GM21619 (cell line): ENCODE measurements around the gene KRTAP10-11.
"Not testable (repeated sequence)": the region's sequence is repeated elsewhere in the genome, so short reads cannot be mapped to it uniquely, and the experiment has no call there.

Experiments used
- ATAC-seq: cut with Tn5 transposase; IDR thresholded peaks from one replicate; pipeline ENCODE4 v1.9.1; 2021; ENCODE audit not compliant: unreplicated experiment

KRTAP10-11 gene, protein sequence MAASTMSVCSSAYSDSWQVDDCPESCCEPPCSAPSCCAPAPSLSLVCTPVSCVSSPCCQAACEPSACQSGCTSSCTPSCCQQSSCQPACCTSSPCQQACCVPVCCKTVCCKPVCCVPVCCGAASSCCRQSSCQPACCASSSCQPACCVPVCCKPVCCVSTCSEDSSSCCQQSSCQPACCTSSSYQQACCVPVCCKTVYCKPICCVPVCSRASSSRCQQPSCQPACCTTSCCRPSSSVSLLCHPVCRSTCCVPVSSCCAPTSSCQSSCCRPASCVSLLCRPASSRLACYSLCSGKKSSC

DNA sequence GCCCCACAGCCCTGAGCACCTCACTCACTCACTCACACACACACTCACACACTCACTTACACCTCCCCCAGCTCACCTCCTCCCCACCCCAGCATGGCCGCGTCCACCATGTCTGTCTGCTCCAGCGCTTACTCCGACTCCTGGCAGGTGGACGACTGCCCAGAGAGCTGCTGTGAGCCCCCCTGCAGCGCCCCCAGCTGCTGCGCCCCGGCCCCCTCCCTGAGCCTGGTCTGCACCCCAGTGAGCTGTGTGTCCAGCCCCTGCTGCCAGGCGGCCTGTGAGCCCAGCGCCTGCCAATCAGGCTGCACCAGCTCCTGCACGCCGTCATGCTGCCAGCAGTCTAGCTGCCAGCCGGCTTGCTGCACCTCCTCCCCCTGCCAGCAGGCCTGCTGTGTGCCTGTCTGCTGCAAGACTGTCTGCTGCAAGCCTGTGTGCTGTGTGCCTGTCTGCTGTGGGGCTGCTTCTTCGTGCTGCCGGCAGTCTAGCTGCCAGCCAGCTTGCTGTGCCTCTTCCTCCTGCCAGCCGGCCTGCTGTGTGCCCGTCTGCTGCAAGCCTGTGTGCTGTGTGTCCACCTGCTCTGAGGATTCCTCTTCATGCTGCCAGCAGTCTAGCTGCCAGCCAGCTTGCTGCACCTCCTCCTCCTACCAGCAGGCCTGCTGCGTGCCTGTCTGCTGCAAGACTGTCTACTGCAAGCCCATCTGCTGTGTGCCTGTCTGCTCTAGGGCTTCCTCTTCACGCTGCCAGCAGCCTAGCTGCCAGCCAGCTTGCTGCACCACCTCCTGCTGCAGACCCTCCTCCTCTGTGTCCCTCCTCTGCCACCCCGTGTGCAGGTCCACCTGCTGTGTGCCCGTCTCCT, at the start of gene KRTAP10-11:
KRTAP10-11 (plus strand) TSS at position 49 of the 856 bp plus-strand sequence; CDS start at position 94, 45 bp downstream.
- ATAC-seq, result not testable (repeated sequence)

- no peak for ATAC-seq
Measured at GRCh38 chr21:44598061-44598460, 48.2 kb upstream of the KRTAP10-11 start.

- ATAC-seq, result no peak
Measured at GRCh38 chr21:44599264-44600029, 46.8 kb upstream of the KRTAP10-11 start.

GRCh38 chr21:44600118-44600978, 45.9 kb upstream of the KRTAP10-11 start, which contains the start of gene KRTAP10-7:
Gene KRTAP10-7, plus strand, starts transcription at chr21:44600597. Its CDS starts 25 bp downstream, at chr21:44600622.
- not testable (repeated sequence) for ATAC-seq

DNA sequence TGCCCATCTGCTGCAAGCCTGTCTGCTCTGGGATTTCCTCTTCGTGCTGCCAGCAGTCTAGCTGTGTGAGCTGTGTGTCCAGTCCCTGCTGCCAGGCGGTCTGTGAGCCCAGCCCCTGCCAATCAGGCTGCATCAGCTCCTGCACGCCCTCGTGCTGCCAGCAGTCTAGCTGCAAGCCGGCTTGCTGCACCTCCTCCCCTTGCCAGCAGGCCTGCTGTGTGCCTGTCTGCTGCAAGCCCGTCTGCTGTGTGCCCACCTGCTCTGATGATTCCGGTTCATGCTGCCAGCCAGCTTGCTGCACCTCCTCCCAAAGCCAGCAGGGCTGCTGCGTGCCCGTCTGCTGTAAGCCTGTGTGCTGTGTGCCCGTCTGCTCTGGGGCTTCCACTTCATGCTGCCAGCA, 45.1 kb upstream of the KRTAP10-11 start:
- ATAC-seq, result not testable (repeated sequence)

GRCh38 chr21:44601596-44602462, 44.4 kb upstream of the KRTAP10-11 start:
- ATAC-seq, result no peak

GRCh38 chr21:44602463-44602850, 43.8 kb upstream of the KRTAP10-11 start:
- ATAC-seq, result no peak

DNA sequence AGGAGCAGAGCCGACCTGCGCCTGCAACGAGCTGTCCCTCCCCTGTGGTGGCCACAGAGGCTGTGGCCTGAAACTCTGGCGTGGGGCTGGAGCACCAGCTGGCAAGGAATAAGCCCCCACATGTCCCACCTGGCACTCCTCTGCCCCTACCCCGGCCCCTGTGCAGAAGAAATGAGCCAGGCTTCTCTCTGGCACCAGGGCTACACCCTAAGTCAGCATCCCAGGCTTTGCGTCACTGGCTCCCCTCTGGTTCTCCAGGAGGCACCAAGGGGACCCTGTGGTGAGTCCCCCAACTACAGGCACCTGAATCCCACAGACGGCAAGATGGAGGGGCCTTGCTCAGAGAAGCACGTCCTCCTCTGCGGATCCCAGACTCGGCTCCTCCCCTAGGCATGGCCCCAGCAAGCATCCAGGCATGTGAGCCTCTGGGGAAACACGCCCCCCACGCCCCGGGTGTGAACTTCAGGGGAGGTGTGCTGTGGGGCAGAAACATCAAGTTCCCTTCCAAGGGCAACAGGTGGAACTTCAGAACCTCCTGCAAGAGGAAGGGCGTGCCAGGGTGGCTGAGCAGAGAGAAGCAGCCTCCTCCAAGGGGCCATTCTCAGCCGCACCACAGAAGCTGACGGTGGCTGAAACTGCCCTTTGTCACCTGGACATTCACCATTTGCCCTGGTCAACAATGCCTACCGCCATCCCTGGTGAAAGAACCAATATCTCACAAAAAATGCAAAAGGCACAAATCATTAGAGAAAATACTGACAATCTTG, 42.9 kb upstream of the KRTAP10-11 start:
- ATAC-seq, result no peak

GRCh38 chr21:44603911-44604310, 42.3 kb upstream of the KRTAP10-11 start:
- ATAC-seq, result no peak

GRCh38 chr21:44606495-44606894, 39.7 kb upstream of the KRTAP10-11 start:
- no peak for ATAC-seq

DNA sequence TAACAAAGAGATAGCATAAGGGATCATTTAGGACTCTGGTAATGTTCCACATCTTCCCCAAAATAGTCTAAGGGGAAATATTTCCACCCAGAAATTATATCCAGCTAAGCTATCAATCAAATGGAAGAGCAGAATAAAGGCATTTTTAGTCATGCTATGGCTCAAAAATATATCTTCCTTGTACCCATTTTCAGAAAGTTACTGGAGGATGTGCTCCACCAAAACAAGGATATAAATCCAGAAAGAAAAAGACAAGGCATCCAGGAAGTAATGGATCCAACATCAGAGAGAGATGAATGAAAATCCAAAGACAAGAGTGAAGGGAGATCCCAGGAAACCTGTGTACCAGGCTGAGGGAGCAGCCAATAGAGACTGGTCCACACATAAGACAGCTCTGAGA, 37.0 kb upstream of the KRTAP10-11 start:
- ATAC-seq, result no peak

DNA sequence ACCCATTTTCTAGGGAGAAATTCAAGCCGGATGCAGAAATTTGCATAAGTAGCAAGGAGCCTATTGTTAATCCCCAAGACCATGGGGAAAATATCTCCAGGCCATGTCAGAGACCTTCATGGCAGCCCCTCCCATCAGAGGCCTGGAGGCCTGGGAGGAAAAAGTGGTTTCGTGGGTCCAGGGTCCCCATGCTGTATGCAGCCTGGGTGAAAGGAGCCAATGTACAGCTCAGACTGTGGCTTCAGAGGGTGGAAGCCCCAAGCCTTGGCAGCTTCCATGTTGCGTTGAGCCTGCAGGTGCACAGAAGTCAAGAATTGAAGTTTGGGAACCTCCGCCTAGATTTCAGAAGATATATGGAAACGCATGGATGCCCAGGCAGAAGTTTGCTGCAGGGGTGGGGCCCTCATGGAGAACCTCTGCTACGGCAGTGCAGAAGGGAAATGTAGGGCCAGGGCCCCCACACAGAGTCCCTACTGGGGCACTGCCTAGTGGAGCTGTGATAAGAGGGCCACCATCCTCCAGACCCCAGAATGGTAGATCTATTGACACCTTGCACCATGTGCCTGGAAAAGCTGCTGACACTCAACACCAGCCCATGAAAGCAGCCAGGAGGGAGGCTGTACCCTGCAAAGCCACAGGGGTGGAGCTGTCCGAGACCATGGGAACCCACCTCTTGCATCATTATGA, 35.9 kb upstream of the KRTAP10-11 start:
- not testable (repeated sequence) for ATAC-seq

DNA sequence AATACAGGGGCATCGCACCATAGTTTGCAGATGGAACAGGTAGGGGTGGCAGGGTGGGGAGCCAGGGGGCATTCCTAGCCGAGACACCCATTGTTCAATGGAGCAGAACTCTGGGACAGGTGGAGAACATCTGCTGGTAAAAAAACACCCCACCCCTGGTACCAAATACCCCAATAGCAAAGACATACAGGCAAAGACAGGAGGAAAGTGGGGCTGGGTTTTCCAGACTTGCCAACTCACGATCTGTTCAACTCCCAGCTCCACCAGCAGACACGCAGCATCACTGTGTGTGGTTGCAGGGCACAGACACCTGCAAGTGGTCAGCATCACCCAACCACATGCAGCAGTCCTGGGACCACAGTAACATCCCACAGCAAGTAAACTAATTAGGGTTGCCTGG, 34.7 kb upstream of the KRTAP10-11 start:
- no peak for ATAC-seq

DNA sequence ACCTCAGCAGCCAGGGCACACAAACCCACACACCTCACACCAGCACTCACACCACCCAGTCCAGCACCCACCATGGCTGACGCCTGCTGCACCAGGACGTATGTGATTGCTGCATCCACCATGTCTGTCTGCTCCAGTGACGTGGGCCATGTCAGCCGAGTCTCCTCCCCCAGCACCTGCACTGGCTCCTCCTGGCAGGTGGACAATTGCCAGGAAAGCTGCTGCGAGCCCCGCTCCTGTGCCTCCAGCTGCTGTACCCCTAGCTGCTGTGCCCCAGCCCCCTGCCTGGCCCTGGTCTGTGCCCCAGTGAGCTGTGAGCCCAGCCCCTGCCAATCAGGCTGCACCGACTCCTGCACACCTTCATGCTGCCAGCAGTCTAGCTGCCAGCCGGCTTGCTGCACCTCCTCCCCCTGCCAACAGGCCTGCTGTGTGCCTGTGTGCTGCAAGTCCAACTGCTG, 34.2 kb upstream of the KRTAP10-11 start, which contains the start of gene KRTAP10-8:
KRTAP10-8 (plus strand) TSS at position 51 of the 458 bp plus-strand sequence; CDS start at position 73, 22 bp downstream.
- no peak for ATAC-seq

- no peak for ATAC-seq
Measured at GRCh38 chr21:44612669-44613229, 33.5 kb upstream of the KRTAP10-11 start.

DNA sequence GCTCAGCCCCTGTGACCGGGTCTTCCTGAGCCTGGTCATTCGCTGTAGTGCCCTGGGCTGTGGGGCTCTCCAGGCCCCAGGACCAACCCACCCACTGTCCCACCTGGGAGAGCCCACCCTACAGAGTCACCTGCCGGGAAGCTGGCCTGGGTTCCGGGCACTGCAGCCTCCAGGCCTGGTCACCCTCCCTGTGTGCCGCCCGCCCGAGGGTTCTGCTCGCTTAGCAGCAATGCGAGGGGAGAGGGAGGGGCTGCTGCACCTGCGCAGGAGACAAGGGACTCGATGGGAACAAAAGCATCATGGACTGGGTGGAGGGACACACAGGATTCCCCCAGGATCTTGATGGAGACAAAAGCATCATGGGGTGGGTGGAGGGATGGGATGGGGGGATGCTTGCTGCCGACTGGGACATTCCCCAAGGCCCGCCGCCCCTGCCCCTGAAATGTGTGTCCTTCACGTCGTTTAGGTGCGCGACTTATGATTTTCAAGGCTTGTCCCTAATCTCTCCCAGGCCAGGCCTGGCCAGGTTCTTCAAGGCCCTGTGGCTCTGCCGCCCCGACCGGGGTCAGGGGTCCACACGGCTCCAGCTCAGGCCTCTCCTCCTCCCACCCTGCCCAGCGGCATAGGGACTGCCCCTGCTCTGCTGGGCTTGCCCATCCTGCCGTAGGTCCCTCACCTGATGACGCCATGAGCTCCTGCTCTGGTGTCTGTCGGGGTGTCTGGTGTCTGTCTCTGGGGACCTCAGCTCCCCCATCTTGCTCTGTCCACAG, 32.6 kb upstream of the KRTAP10-11 start:
- ATAC-seq, result no peak

DNA sequence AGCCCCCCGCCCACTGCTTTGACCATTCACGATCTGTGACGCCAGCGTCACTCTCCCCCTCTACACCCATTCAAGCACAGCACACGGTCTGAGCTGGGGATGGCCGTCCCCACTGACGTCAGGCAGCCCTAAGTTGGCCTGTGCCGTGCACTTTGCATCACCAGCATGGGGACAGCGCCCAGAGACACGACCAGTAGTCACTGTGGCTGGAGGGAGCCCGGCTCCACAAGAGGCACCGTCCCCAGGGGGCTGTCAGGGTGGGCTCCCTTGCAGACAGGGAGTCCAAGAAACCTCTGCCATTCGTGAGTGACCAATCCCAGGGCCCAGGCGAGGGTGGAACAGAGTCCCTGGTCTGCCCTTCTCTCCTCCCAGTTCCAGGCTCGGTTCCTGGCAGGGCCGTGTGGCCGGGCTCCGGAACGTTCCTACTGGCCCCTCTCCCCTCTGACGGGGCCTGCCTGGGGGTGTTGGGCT, 32.0 kb upstream of the KRTAP10-11 start:
- no peak for ATAC-seq
